WTC11 (cell line): ENCODE results near the gene GRIN2C. TPM values are rescaled to one million over a fixed set of nuclear protein-coding genes. Genes with fewer than 3 reads are reported as not detected.

Source experiments
- ATAC-seq: fragments of 200-7000 bp; cut with Tn5 transposase; 2 replicates; pipeline ENCODE4 v1.10.0; 2021; ENCODE audit warnings: mild to moderate bottlenecking, moderate library complexity
- CTCF ChIA-PET: fragments of 300-600 bp; sonication (Branson Sonifier 250); formaldehyde crosslinking; loops from one replicate; lab custom pipeline; 2021; ENCODE audit warnings: antibody characterized with exemption; lab: Charles Lee
- POLR2A ChIA-PET: fragments of 350-600 bp; sonication (Branson Sonifier 250); formaldehyde crosslinking; loops from one replicate; lab custom pipeline; 2021; ENCODE audit warnings: antibody characterized with exemption; lab: Charles Lee
- DNase-seq: peaks from one replicate; pipeline ENCODE4 v3.0.0; 2021; ENCODE audit warnings: low spot score
- H3K27ac Mint-ChIP-seq: 2 replicates; pipeline ENCODE4 v1.8.0; 2021; ENCODE audit warnings: mixed read lengths
- H3K27me3 Mint-ChIP-seq: 2 replicates; pipeline ENCODE4 v1.8.0; 2021; ENCODE audit warnings: low read depth, mild to moderate bottlenecking, moderate library complexity, mixed read lengths
- H3K36me3 Mint-ChIP-seq: 2 replicates; pipeline ENCODE4 v1.8.0; 2021; ENCODE audit warnings: mixed read lengths
- H3K4me1 Mint-ChIP-seq: 2 replicates; pipeline ENCODE4 v1.8.0; 2022; ENCODE audit warnings: mixed read lengths
- H3K4me3 Mint-ChIP-seq: 2 replicates; pipeline ENCODE4 v1.8.0; 2021; ENCODE audit warnings: mild to moderate bottlenecking, moderate library complexity, mixed read lengths
- H3K9me3 Mint-ChIP-seq: 2 replicates; pipeline ENCODE4 v1.8.0; 2021; ENCODE audit warnings: mixed read lengths
- EMX1 ChIP-seq: fragments of 250-450 bp; sonication (Bioruptor Pico); IDR thresholded peaks from 2 replicates; pipeline ENCODE4 v1.8.0; 2021; ENCODE audit warnings: mild to moderate bottlenecking
- FOXP1 ChIP-seq: sonication (generic); formaldehyde crosslinking; IDR thresholded peaks from 2 replicates; pipeline ENCODE4 v1.8.0; 2022; ENCODE audit warnings: missing genetic modification reagents, mild to moderate bottlenecking, moderate library complexity, borderline replicate concordance
- RELA ChIP-seq: sonication (generic); formaldehyde crosslinking; IDR thresholded peaks from 2 replicates; pipeline ENCODE4 v1.8.1; 2022; ENCODE audit warnings: missing genetic modification reagents, mild to moderate bottlenecking, borderline replicate concordance
- SOX15 ChIP-seq: fragments of 250-450 bp; sonication (Bioruptor Pico); IDR thresholded peaks from 2 replicates; pipeline ENCODE4 v1.9.0; 2021; ENCODE audit warnings: mild to moderate bottlenecking
- TEAD1 ChIP-seq: sonication (generic); formaldehyde crosslinking; IDR thresholded peaks from 2 replicates; pipeline ENCODE4 v1.8.0; 2022; ENCODE audit warnings: mild to moderate bottlenecking, missing genetic modification reagents
- total RNA-seq: library from RNA; stranded (reverse); gene quantifications from 3 replicates; pipeline ENCODE4 v1.2.3, GENCODE V29; 2021
- TF ChIP-seq, protein P1 (sequence below): sonication (generic); formaldehyde crosslinking; IDR thresholded peaks from 2 replicates; pipeline ENCODE4 v1.8.0; 2022; ENCODE audit warnings: missing genetic modification reagents
- TF ChIP-seq, protein P2 (sequence below): sonication (generic); formaldehyde crosslinking; IDR thresholded peaks from 2 replicates; pipeline ENCODE4 v1.8.1; 2022; ENCODE audit warnings: mild to moderate bottlenecking, moderate library complexity, missing genetic modification reagents
- TF ChIP-seq, protein P3 (sequence below): fragments of 250-450 bp; sonication (Bioruptor Pico); IDR thresholded peaks from 2 replicates; pipeline ENCODE4 v1.9.0; 2021; ENCODE audit warnings: mild to moderate bottlenecking, borderline replicate concordance
- TF ChIP-seq, protein P4 (sequence below): sonication (generic); formaldehyde crosslinking; IDR thresholded peaks from 2 replicates; pipeline ENCODE4 v1.8.0; 2022; ENCODE audit warnings: mild to moderate bottlenecking, missing genetic modification reagents
- TF ChIP-seq, protein P5 (sequence below): fragments of 250-450 bp; sonication (Bioruptor Pico); IDR thresholded peaks from 2 replicates; pipeline ENCODE4 v2.1.2; 2022; ENCODE audit warnings: mild to moderate bottlenecking, moderate library complexity

The GRIN2C gene
- total RNA-seq, 1 experiment from 2014 or later = 0.31 TPM

DNA sequence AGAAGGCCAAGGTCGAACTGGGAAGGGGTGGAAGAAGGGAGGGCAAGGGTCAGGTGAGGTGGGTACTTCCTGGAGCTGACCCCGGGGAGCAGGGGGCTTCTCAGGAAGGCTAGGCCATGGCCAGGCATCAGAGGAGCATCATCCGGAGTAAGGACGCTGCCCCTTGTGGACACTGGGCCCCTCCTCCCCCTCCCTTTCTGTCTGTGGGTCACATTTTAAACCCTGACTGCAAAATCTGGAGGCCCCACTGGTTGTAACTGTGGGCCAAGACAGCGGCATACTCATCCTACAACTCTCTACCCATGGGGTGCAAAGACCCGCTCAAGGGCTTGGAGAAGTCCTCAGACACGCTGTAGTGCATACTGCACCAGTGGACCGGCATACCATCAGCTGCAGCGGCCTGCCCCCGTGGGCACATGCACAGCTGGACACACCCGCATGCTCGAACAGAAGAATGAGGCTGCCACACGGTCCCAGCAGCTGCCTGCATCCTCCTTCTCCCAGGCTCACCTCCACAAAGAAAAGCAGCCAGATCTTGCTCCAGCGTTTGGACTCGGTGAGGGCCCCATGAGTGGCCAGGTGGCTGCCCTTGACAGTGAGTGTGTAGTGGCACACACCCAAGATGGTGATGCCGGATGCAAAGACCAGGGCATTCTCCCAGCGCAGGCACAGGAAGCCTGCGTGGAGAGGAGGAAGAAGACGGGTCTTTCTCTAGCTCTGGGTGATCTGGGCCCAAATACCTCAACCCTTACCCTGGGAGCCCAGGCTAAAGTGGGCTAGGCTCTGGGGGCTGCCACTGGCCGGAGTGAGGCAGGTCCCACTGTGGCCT, 32.5 kb upstream of the GRIN2C start (continued):
- TF ChIP-seq FOXP1 (CRISPR knock-in tag) = no peak

DNA sequence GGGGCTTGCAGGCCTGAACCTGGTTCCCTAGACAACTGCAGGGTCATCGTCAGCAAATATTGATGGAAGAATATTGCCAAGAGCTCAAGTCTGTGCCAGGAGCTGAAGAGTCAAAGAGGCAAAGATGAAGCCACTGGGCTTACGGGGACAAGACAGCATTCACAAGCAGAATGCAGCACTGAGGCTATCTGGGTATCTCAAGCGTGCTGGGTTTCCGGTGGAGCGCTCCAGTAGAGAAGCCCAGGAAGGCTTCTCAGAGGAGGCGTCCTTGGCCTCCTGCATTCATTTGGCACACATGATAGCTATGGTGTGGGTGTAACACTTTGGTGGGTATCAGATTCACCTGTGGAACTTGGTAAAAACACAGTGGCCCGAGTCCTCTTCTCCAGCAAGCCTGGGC, 30.9 kb upstream of the GRIN2C start:
- Mint-ChIP-seq H3K4me1 (peaks cover 10% of the 10 kb centered on the region), H3K27ac (no peak overlapping the region), H3K4me3 (no peak overlapping the region), H3K36me3 (no peaks in the 10 kb centered on the region), H3K9me3 (peaks cover 3% of the 10 kb centered on the region; the same call in 1 of the 2 replicates), H3K27me3 (peaks cover 57% of the 10 kb centered on the region)
- no peak for DNase-seq
- ChIA-PET POLR2A (no interaction called here), CTCF (interaction anchor here (1.5 to 2.8 kb wide), 3 partner anchors 18 to 28 kb away, joined by 3 to 7 read pairs (median 4); partner anchors contain the start of gene FDXR)
- TF ChIP-seq EMX1 (CRISPR knock-in tag) (no peak), RELA (CRISPR knock-in tag) (no peak), TEAD1 (CRISPR knock-in tag) (no peak), SOX15 (CRISPR knock-in tag) (no peak)
- TF ChIP-seq, protein P1, sequence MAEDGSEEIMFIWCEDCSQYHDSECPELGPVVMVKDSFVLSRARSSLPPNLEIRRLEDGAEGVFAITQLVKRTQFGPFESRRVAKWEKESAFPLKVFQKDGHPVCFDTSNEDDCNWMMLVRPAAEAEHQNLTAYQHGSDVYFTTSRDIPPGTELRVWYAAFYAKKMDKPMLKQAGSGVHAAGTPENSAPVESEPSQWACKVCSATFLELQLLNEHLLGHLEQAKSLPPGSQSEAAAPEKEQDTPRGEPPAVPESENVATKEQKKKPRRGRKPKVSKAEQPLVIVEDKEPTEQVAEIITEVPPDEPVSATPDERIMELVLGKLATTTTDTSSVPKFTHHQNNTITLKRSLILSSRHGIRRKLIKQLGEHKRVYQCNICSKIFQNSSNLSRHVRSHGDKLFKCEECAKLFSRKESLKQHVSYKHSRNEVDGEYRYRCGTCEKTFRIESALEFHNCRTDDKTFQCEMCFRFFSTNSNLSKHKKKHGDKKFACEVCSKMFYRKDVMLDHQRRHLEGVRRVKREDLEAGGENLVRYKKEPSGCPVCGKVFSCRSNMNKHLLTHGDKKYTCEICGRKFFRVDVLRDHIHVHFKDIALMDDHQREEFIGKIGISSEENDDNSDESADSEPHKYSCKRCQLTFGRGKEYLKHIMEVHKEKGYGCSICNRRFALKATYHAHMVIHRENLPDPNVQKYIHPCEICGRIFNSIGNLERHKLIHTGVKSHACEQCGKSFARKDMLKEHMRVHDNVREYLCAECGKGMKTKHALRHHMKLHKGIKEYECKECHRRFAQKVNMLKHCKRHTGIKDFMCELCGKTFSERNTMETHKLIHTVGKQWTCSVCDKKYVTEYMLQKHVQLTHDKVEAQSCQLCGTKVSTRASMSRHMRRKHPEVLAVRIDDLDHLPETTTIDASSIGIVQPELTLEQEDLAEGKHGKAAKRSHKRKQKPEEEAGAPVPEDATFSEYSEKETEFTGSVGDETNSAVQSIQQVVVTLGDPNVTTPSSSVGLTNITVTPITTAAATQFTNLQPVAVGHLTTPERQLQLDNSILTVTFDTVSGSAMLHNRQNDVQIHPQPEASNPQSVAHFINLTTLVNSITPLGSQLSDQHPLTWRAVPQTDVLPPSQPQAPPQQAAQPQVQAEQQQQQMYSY (CRISPR knock-in tag) = no peak
- TF ChIP-seq, protein P2, sequence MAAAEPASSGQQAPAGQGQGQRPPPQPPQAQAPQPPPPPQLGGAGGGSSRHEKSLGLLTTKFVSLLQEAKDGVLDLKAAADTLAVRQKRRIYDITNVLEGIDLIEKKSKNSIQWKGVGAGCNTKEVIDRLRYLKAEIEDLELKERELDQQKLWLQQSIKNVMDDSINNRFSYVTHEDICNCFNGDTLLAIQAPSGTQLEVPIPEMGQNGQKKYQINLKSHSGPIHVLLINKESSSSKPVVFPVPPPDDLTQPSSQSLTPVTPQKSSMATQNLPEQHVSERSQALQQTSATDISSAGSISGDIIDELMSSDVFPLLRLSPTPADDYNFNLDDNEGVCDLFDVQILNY (CRISPR knock-in tag) = no peak
- TF ChIP-seq, protein P3, sequence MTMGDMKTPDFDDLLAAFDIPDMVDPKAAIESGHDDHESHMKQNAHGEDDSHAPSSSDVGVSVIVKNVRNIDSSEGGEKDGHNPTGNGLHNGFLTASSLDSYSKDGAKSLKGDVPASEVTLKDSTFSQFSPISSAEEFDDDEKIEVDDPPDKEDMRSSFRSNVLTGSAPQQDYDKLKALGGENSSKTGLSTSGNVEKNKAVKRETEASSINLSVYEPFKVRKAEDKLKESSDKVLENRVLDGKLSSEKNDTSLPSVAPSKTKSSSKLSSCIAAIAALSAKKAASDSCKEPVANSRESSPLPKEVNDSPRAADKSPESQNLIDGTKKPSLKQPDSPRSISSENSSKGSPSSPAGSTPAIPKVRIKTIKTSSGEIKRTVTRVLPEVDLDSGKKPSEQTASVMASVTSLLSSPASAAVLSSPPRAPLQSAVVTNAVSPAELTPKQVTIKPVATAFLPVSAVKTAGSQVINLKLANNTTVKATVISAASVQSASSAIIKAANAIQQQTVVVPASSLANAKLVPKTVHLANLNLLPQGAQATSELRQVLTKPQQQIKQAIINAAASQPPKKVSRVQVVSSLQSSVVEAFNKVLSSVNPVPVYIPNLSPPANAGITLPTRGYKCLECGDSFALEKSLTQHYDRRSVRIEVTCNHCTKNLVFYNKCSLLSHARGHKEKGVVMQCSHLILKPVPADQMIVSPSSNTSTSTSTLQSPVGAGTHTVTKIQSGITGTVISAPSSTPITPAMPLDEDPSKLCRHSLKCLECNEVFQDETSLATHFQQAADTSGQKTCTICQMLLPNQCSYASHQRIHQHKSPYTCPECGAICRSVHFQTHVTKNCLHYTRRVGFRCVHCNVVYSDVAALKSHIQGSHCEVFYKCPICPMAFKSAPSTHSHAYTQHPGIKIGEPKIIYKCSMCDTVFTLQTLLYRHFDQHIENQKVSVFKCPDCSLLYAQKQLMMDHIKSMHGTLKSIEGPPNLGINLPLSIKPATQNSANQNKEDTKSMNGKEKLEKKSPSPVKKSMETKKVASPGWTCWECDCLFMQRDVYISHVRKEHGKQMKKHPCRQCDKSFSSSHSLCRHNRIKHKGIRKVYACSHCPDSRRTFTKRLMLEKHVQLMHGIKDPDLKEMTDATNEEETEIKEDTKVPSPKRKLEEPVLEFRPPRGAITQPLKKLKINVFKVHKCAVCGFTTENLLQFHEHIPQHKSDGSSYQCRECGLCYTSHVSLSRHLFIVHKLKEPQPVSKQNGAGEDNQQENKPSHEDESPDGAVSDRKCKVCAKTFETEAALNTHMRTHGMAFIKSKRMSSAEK (CRISPR knock-in tag) = no peak
- TF ChIP-seq, protein P4, sequence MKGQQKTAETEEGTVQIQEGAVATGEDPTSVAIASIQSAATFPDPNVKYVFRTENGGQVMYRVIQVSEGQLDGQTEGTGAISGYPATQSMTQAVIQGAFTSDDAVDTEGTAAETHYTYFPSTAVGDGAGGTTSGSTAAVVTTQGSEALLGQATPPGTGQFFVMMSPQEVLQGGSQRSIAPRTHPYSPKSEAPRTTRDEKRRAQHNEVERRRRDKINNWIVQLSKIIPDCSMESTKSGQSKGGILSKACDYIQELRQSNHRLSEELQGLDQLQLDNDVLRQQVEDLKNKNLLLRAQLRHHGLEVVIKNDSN (CRISPR knock-in tag) = no peak
- TF ChIP-seq, protein P5, sequence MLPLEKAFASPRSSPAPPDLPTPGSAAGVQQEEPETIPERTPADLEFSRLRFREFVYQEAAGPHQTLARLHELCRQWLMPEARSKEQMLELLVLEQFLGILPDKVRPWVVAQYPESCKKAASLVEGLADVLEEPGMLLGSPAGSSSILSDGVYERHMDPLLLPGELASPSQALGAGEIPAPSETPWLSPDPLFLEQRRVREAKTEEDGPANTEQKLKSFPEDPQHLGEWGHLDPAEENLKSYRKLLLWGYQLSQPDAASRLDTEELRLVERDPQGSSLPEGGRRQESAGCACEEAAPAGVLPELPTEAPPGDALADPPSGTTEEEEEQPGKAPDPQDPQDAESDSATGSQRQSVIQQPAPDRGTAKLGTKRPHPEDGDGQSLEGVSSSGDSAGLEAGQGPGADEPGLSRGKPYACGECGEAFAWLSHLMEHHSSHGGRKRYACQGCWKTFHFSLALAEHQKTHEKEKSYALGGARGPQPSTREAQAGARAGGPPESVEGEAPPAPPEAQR = no peak
- no peak for ATAC-seq
